ENCODE results near the gene EPHA6.

- no peak for TF ChIP-seq CTBP1 (IDR thresholded peaks at IDR 0.05; ENCODE audit: borderline replicate concordance)
- no peak for TF ChIP-seq TARDBP (IDR thresholded peaks at IDR 0.05)
- TF ChIP-seq BHLHE40 (IDR thresholded peaks at IDR 0.05; ENCODE audit: borderline replicate concordance): no peak
- no peak for TF ChIP-seq SUZ12 (IDR thresholded peaks at IDR 0.05)
- TF ChIP-seq SP1 (IDR thresholded peaks at IDR 0.05): no peak
- no peak for TF ChIP-seq FOXA1 (IDR thresholded peaks at IDR 0.05)
- TF ChIP-seq HDGF (IDR thresholded peaks at IDR 0.05; ENCODE audit: borderline replicate concordance): no peak
- TF ChIP-seq FOXK2 (IDR thresholded peaks at IDR 0.05): no peak
These were observed 761.8 kb downstream of the EPHA6 start for GRCh38 chr3:97576221-97576620.

All from HEK293T (cell line).